HG03045 (cell line): ENCODE data around the gene TBC1D14.
"Not testable (repeated sequence)": the region's sequence is repeated elsewhere in the genome, so short reads cannot be mapped to it uniquely, and the experiment has no call there.

ENCODE experiments used
- ATAC-seq: cut with Tn5 transposase; IDR thresholded peaks from one replicate; pipeline ENCODE4 v1.9.1; 2021; ENCODE audit warnings: mild to moderate bottlenecking, moderate library complexity; ENCODE audit not compliant: unreplicated experiment

The TBC1D14 gene

DNA sequence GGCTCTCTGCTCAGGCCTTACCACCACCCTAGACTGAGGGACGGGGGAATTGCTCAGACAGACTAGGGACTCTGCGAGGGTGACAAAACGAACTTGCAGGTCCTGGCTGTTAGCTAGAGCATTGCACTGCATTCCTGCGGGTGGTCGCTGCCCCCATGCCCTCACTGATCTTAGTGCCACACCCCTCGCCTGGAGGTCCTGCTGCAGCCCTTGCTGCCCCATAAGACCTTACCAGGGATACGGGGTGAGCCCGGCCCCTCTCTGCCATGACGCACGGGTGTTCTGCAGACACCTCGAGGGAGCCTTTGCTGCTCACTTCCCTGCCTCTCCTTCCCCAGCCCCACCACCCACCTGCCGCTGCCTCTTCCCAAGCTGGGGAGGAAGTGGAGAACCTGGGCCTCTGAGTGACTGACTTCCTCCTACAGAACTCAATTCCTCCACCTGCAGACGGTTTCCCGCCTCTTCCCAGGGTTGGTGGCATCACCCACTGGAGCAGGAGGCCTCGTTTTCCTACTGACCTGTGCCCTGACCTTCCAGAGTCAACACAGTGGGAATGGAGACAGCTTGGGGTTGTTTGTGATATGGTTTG is 19.8 kb upstream of the TBC1D14 start:
- ATAC-seq, result no peak

DNA sequence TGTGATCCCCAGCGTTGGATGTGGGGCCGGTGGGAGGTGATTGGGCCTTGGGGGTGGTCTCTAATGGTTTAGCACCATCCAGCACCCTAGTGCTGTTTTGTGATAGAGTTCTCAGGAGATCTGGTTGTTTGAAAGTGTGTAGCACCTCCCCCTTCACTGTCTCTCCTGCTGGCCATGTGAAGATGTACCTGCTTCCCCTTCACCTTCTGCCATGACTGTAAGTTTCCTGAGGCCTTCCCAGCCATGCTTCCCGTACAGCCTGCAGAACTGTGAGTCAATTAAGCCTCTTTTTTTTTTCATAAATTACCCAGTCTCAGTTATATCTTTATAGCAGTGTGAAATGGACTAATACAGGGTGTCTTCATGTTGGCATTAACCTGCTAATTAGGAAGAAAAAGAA is 19.3 kb upstream of the TBC1D14 start:
- no peak for ATAC-seq

DNA sequence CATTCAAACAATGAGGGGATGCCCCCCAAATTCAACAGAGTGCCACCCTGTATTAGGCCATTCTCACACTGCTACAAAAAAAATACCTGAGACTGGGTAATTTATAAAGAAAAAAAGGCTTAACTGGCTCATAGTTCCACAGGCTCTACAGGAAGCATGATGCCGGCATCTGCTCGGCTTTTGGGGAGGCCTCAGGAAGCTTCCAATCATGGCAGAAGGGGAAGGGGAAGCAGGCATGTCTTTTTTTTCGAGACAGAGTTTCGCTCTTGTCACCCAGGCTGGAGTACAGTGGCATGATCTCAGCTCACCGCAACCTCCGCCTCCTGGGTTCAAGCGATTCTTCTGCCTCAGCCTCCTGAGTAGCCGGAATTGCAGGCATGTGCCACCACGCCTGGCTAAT is 18.7 kb upstream of the TBC1D14 start:
- ATAC-seq, result not testable (repeated sequence)

DNA sequence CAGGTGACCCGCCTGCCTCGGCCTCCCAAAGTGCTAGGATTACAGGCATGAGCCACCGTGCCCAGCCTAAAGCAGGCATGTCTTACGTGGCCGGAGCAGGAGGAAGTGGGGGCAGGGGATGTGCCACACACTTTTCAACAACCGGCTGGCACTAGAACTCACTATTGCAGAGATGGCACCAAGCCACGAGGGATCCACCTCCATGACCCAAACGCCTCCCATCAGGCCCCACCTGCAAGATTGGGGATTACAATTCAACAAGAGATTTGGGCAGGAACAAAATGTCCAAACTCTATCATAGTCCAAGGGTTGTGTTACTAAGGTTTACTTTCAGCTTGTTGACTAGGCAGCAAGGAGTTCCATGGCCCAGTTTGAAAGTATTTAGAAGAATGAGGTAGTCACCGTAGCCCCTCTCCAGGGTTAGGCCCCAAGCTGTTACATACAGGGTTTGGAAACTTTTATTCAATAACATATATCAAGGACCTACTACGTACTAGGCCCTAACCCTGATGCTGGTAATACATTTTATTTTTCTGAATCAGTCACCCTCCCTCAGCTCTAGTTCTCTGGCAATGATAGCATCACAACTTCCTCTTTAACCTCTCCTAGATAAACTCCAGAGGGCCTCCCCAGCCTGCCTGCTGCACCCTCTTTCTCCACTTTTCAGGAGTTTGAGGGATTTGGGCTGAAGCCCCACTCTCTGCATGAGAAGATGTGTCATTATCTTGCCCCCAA is 18.0 kb upstream of the TBC1D14 start:
- no peak for ATAC-seq

DNA sequence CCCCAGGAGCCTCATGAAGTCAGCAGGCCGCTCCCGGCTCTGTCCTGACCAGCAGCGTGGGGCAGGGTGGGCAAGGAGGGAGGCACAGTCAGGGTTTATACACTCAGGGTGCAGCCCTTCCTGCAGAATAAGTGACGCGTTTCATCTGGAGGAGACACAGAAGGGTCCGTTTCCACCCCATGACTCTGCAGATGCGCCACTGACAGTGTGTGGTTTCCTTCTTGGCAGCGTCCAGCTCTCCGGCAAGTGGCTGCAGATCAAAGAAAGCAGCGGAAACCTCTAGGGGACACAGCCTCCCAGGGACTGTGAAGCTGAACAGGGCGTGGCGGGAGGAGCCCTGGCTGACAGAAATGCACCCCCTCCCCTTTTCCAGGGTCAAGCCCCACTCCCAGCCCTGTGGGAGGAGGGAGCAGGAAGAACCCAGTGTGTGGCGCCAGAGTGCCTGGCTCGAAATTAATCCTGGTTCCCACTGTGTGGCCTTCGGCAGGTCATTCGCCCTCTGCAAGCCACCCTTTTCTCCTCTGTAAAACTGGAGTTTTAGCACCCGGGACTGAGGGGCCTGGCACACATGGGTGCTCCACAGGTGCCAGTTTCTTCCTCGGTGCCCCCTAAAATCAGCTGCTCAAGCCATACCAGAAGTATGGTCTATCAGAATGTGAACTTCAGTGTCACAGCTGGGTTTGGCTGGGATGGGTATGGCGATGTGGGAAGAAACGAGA is 17.3 kb upstream of the TBC1D14 start:
- no peak for ATAC-seq

DNA sequence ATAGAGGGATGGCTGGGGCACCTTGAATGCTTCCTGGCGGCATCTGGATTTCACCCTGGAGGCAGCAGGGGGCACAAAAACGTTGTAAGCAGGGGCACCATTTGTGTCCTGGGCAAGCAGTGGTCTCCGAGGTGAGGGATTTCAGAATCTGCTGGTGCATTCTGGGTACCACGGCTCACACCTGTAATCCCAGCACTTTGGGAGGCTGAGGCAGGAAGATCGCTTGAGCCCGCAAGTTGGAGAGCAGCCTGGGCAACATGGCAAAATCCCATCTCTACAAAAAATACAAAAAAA is 16.8 kb upstream of the TBC1D14 start:
- ATAC-seq, result no peak

DNA sequence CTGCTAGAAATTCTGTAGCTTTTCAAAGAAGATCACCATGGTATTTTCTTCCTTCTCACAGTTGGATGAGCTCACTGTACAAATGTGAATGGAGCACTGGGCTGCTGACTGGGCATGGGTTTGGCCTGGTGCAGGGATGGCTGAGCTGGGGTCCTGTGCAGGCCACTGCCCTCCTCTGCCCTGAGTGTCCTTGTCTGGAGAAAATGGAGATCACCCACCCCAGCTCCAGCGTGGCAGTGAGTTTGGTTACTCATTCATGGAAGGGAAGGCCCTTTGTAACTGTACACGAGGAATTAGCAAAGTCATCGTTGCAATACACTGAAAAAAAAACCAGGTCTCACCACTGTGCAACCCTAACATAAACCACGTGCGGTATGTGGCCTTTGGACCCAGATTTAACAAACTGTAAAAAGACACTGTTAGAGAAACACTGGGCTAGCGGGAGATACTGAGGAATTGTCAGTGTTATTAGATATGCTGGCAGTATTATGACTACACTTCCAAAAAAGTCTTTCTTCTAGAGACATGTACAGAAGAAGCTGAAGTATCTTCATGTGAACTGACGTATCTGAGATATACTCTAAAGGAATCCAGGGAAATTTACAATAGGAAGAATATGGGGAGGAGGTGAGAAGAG is 16.1 kb upstream of the TBC1D14 start:
- ATAC-seq, result no peak

DNA sequence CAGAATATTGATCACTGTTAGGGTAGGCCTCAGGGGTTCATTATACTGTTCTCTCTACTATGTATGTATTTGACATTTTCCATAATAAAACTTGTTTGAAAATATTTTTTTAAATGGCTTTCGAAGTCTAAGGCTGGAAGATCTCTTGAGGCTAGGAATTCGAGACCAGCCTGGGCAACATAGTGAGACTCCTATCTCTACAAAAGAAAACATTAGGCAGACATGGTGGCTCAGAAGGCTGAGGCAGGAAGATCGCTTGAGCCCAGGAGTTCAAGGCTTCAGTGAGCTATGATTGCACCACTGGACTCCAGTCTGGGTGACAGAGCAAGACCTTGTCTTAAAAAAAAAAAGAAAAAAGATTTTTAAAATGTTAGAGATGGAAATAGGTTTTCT is 15.5 kb upstream of the TBC1D14 start:
- no peak for ATAC-seq

DNA sequence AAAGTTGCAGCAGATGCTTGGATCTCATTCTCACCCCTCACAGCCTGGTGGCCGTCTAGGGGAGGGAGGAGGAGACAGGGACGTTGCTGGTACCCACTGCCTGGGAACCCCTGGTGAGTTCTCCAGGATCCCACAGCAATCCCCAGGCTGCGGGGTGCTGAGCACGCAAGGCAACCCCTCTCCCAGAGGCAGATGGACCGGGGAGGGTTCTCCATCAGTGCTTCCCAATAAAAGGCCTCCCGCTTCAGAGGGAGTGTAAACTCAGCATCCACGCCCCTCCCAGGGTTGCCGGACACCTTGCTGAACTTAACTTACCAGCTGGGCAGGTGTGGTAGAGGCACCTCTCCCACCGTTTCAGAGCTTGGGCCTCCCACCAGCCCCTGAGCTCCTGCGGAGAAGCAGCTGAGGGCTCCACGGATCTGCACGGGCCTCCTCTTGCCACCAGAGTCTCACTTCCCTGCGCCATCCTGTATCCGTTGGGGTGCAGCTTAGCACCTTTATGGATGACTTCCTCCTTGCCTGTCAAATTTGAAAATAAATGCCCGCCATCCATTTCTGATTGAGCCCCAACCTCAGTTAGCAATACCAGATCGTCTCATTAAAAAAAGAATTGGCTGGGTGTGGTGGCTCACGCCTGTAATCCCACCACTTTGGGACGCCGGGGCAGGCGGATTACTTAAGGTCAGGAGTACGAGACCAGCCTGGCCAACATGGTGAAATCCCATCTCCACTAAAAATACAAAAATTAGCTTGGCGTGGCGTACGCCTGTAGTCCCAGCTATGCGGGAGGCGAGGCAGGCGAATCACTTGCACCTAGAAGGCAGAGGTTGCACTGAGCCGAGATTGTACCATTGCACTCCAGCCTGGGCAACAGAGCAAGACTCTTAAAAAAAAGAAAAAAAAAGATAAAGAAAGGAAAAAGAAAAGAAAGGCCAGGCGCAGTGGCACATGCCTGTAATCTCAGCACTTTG is 14.8 kb upstream of the TBC1D14 start:
- ATAC-seq, result no peak

DNA sequence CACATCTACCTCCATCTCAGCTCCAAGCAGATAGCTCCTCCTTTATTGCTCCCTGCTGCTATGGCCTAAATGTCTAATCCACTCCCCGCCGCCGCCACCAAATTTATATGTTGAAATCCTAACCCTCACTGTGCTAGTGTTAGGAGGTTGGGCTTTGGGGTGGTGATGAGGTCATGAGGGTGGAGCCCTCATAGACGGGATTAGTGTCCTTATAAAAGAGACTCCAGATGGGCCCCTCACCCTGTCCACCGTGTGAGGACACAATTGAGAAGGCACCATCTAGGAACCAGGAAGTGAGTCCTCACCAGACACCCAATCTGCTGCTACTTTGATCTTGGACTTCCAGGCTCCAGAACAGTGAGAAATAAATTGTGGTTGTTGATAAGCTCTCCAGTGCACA is 13.6 kb upstream of the TBC1D14 start:
- no peak for ATAC-seq

DNA sequence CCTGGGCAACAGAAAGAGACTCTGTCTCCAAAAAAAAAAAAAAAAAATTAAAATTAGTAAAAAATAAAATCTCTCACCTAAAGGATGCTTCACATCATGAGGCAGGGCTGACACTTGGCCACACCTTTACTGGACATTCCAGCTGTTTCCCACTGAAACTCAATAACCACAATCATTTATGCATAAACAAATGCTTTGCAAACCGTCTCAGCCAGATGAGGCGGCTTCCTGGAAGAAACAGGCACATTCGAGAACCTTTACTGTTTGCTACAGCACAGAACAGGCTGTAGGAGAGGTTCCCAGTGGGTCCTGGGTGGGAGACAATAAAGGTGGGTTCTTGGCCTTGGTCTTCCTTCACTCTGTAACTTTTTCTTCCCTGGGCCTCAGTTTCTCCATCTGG is 10.9 kb upstream of the TBC1D14 start:
- ATAC-seq, result no peak

DNA sequence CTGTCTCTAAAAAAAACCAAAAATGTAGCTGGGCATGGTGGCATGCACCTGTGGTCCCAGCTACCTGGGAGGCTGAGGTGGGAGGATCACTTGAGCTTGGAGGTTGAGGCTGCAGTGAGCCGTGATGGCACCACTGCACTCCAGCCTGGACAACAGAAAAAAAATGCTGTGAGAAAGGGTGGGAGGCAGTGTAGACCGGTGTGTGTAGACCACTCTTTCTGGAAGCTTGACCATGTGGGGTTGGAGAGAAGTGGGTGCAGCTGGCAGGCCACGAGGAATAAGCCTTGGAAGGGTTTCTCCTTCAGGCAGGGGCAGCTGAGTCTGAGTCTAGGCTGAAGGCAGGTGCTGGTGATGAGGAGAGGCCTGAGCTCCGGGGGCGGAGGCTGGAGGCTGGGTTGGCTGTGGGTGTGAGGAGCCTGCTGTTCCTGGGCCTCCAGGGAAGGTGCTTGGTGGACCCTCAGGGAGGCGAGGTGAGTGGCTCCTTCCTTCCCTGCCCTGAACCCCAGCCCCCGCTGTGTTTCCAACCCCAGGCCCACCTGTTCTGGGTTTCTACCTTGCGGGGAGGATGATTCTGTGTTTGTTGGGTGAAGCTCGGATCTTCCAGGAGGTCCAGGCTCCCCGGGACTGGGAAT is 9.3 kb upstream of the TBC1D14 start:
- ATAC-seq, result no peak

DNA sequence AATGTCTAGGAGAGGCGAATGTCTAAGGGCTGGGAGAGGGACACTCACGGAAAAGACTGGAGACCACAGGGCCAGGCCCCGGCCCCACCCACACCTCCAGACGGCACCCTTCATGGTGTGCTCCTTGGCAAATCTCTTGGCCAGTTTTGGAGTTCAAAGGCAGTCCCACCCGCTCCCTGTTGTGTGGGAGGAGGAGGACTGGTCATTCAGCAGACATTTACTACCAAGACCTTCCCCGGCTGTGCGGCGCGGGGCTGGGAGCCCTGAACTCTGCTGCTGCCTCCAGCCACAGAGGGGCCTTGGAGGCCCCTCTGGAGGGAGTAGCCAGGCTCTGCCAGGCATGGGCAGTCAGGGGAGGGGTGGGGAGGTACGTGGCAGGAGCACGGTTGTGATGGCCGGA is 8.7 kb upstream of the TBC1D14 start:
- no peak for ATAC-seq

DNA sequence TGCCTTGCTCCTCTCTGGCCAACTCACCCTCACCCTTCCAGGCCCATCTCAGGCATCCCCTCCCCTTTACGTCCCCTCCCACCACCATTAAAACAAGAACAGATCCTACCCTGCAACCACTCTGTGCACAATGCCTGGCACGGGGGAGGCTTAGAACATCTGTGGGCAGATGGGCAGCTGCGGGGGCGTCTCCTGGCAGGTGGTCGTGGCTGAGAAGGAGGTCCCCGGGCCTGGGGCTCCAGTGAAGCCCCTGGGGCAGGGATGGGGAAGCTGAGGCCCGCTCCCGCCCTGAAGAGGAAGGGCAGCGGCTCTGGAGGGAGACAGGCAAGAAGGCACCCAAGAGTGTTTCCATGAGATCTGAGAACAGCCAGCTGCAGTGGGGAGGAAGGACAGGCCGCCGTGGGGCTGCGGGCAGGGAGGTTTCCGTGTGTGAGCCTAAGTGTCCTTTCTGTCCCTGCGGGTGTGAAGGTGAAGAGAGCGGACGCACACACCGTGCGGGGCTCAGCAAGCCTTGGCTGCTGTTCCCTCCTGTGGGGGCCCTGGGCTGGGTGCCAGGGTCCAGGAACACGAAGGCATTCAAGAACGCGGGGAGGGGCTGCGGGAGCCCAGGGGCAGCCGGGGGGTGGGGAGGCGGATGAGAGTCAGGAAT is 7.8 kb upstream of the TBC1D14 start:
- no peak for ATAC-seq

DNA sequence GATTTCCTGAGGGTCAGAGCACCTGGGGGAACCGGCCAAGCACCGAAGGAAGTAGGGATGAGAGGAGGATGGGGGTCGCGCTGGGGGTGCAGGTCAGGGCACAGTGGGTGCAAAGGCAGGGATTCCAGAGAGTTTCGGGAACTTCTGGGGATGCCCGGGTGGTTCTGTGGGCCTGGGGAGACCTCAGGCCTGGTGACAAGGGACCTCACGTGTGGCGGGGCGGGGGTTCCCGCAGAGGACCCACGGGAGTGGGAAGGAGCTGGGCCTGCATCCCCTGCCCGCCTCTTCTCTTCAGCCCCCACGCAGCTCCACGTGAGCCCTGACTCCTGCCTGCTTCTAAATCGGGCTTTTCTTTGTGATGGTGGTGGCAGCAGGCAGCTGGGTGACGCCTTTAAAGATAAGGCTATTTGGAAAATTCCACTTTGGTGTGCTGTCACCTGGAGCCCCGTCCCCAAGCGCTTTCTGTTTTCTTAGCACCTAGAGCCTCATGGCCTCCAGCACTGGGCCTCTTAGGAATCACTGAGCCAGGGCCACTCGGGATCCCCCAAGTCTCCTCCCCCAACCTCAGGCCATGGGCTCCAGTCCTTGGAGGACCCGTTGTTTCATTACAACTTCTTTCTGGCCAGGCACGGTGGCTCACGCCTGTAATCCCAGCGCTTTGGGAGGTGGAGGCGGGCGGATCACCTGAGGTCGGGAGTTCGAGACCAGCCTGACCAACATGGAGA is 7.1 kb upstream of the TBC1D14 start:
- no peak for ATAC-seq

DNA sequence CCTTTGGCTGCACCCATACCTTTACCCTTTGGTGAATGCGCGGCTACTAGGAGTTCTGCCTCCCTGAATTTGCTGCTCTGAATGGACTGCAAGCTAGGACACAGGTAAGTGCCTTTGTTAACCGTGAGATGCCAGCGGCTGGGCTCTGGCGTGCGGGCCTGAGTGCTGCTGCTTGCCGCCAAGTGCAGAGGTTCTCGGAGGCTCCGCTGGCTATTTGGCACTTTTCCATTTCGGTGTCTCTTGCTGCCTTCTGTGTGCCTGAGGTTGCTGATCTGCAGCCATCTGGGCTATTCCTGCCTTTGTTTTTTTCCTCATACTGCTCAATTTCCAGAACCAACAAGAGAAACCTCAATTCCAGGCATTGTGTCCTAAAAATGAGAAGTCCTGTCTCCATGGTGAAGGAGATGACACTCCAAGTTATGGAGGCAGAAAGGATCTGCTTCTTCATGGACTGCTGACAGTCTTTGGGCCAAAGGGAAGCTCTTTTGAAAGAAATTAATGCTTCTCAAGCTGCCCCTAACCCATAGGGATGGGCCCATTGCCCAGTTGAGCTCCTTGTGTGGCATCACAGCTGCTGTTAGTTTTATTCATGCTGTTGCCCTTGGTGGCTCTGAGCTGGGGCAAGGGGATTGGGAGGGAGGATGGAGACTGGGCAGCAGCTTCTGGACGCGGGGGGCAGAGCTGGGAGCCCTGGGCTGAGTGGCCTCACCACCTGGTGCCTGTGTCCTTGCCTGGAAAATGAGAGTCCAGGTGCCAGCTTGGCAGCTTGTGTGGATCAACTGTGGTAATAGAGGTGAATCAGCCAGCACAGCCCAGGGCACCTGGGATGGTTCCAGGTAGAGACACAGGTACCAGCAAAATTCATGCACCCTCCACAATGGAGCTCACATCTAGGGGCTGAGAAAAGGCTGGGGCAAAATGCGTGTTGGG is 3.8 kb upstream of the TBC1D14 start:
- ATAC-seq, result no peak

DNA sequence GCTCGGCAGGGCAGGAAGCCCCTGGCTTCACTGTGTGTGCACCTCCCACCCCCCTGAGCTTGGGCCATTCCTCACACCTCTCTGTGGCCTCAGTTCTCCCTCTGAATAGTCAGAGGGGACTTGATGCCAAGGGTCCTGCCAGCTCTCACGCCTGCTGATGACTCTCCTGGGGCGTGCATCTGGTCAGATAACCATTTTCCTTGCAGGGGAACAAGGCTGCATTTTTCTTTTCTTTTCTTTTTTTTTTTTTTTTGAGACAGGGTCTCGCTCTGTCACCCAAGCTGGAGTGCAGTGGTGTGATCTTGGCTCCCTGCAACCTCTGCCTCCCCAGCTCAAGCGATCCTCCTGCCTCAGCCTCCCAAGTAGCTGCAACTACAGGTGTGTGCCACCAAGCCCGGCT is 3.1 kb upstream of the TBC1D14 start:
- not testable (repeated sequence) for ATAC-seq

DNA sequence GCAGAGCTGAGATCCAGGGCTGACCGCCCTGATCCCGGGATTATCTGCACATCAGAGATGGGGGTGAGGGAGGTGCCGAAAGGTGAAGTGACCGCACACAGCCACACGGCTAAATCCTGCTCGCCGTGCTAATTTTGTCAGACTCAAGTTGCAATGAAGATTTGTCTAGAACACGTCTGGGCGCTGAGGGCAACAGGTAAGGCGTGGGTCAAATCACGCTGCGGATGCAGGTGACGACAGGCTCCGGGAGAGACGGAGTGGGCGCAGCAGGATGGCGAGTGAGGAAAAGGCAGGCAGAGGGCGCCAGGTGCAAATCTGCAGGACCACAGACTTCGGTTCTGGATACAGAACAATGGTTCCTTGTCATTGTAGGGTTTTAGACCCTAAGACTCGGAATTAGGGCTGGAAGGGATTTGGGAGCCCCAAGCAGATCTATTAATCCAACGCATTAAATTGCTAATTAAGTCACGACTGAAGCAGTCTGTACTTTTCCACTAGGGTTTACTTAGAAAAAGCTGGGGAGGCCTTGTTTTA is 1.9 kb upstream of the TBC1D14 start:
- no peak for ATAC-seq
